ENCODE results near the gene FAM89B.

GRCh38 chr11:65609229-65609628, 36.9 kb downstream of the FAM89B start:
- TF ChIP-seq CTCF (IDR thresholded peaks at IDR 0.05; ENCODE audit: borderline replicate concordance, extremely low read depth, low read length, poor library complexity, severe bottlenecking) (no peak), EZH2 (IDR thresholded peaks at IDR 0.05; ENCODE audit: borderline replicate concordance, low read depth, low read length, severe bottlenecking) (no peak)

Data from DND-41 (cell line).